SK-MEL-5 (cell line): Measurements from ENCODE around the gene ZXDC. TPM values are rescaled to one million over a fixed set of nuclear protein-coding genes. Genes with fewer than 3 reads are reported as not detected.
A peak's percentile ranks its signal among the peaks of the same experiment; 100 is the strongest.

Experiments used
- DNase-seq: peaks from one replicate; pipeline ENCODE4 v3.0.0-alpha.2; 2016; ENCODE audit warnings: low read depth, low spot score
- in situ Hi-C: cut with HindIII; loops from 2 replicates; pipeline ENCODE4 v1.10.0; 2016; ENCODE audit warnings: low sequenced_read_pairs, high pct_unique_total_duplicates, low pct_unique_long_range_greater_than_20kb
- polyA plus RNA-seq, 2 experiments: library from polyadenylated mRNA; depleted of rRNA; stranded (reverse); fragments of >200 nt; gene quantifications; 2 replicates each; pipeline ENCODE4 v1.2.3, GENCODE V29; 2015
- total RNA-seq: library from RNA; depleted of rRNA; stranded (reverse); fragments of >200 nt; shearing (Covaris generic); gene quantifications from 2 replicates; pipeline ENCODE4 v1.2.3, GENCODE V29; 2014; rRNA removed

The ZXDC gene, protein sequence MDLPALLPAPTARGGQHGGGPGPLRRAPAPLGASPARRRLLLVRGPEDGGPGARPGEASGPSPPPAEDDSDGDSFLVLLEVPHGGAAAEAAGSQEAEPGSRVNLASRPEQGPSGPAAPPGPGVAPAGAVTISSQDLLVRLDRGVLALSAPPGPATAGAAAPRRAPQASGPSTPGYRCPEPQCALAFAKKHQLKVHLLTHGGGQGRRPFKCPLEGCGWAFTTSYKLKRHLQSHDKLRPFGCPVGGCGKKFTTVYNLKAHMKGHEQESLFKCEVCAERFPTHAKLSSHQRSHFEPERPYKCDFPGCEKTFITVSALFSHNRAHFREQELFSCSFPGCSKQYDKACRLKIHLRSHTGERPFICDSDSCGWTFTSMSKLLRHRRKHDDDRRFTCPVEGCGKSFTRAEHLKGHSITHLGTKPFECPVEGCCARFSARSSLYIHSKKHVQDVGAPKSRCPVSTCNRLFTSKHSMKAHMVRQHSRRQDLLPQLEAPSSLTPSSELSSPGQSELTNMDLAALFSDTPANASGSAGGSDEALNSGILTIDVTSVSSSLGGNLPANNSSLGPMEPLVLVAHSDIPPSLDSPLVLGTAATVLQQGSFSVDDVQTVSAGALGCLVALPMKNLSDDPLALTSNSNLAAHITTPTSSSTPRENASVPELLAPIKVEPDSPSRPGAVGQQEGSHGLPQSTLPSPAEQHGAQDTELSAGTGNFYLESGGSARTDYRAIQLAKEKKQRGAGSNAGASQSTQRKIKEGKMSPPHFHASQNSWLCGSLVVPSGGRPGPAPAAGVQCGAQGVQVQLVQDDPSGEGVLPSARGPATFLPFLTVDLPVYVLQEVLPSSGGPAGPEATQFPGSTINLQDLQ
- total RNA-seq: 19.0 and 20.9 TPM in 2 replicates
- 20.4 and 29.3 TPM in 2 replicates for polyA plus RNA-seq (2015; cell fraction: cytosol; rRNA removed)
- polyA plus RNA-seq (2015; cell fraction: nucleus; rRNA removed): 80.5 and 85.3 TPM in 2 replicates

- in situ Hi-C loops: no loop called here
Observed at GRCh38 chr3:126475413-126476114, at the start of gene ZXDC. ZXDC (minus strand) TSS chr3:126475891; CDS start chr3:126475865, 26 bp downstream.

GRCh38 chr3:126525091-126525852 lies 49.6 kb upstream of the ZXDC start:
- in situ Hi-C loops: no loop called here
- no peak for DNase-seq

More at GRCh38 chr3:126475413-126476114, at the start of gene ZXDC:
- peak; percentile 92 for DNase-seq

GRCh38 chr3:126524429-126524988 lies 48.8 kb upstream of the ZXDC start:
- no peak for DNase-seq
- in situ Hi-C loops: no loop called here

GRCh38 chr3:126523745-126524428 lies 48.2 kb upstream of the ZXDC start, which contains the start of gene CHST13:
CHST13 (plus strand) TSS chr3:126524155; CDS start chr3:126524333, 178 bp downstream.
- DNase-seq: peak; percentile 38

DNA sequence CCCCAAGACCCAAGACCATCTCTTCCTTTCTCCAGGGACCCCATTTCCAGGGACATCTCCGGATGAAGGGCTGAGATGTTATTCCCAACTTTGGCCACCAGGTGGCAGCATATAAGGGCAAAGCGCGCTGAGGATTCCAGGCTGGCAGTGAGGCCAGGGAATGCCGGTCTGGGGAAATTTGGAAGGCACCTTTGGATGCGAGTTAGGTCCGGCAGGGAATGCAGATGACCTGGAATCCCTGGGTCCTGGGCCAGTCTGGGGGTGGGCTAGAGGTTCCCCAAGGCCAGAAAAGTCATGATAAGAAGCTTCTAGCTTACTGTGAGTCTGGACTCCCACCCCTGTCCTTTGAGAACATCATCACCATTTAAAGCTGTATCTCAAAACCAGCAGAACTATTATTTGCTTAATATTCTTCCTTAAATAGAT lies 46.7 kb upstream of the ZXDC start:
- peak; percentile 69 for DNase-seq
- in situ Hi-C loops: no loop called here

More at GRCh38 chr3:126523745-126524428, 48.2 kb upstream of the ZXDC start, which contains the start of gene CHST13:
- in situ Hi-C loops: no loop called here

DNA sequence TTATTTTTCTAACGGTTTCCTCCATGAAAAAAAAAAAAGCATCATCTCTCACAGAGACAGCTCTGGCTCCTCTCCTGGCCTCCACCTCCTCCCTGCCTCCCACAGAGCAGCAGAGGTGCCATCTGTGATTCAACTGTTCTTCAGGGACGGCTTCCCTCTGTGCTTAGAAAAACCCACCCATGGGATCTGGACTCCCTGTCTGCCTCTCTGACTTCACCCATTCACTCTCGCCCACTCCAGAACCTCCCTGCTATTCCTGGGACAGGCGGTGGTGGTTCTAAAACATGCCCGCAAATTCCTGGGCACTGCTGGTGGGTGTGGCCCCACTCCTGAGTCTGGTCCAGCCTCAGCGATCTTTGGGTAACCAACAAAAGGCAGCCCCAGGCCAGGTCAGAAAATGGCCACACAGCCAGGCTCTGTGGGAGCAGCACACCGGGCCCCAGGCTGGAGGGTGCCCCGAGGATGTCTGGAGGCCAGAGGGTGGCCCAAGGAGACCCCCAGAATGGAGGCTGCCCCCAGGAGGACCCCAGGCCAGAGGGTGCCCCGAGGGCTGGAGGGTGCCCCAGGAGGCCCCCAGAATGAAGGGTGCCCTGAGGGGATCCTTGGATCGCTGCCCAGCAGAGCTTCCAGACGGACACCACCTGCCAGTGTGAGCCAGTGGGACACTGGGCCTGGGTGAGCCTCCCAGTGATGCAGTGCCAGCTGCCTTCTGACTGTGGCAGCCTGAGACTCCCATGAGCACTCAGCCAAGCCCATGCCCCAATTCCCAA lies 45.6 kb upstream of the ZXDC start:
- no peak for DNase-seq
- in situ Hi-C loops: no loop called here

DNA sequence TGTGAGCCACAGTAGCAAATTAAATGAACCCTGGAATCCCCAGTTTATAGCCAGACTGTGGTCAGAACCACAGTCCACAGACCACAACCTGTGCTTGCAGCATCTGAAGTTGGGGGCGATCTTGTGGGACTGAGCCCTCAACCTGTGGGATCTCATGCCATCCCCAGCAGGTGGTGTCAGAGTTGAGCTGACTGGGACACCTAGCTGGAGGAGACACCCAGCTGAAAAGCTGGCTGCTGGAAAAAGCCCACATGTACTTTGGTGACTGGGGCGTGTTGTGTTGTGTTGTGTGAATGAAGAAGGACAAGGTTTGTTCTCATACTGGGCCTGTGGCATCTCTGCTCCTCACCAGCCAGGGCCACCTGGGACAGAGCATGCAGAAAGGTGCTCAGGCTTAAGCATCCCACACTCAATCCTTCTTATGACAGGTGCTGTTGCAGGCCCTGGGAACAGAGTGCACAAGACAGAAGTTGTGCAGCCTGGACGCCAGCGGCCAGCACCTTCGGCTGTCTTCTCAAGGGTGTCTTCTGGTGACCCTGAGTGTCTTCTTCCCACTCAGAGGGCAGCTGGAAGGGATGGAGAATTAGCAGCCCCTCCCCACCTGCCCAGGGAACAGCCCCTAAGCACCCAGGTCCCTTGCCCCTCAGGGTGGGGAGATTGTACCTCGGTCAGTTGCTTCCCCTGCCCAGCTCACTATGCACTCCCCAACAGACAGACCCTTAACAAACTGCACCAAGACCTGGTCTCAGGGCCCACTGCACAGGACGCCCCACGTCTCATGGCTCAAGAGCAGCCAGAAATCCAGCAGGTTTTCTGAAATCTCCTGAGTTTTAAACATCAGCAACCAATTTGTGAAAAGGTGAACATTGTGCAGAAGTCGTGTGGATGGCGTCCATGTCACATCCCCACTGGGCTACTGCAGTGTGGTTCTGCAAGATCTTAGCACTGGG lies 44.1 kb upstream of the ZXDC start:
- in situ Hi-C loops: no loop called here
- DNase-seq: no peak

GRCh38 chr3:126518779-126519177 lies 43.1 kb upstream of the ZXDC start:
- no peak for DNase-seq
- in situ Hi-C loops: no loop called here

DNA sequence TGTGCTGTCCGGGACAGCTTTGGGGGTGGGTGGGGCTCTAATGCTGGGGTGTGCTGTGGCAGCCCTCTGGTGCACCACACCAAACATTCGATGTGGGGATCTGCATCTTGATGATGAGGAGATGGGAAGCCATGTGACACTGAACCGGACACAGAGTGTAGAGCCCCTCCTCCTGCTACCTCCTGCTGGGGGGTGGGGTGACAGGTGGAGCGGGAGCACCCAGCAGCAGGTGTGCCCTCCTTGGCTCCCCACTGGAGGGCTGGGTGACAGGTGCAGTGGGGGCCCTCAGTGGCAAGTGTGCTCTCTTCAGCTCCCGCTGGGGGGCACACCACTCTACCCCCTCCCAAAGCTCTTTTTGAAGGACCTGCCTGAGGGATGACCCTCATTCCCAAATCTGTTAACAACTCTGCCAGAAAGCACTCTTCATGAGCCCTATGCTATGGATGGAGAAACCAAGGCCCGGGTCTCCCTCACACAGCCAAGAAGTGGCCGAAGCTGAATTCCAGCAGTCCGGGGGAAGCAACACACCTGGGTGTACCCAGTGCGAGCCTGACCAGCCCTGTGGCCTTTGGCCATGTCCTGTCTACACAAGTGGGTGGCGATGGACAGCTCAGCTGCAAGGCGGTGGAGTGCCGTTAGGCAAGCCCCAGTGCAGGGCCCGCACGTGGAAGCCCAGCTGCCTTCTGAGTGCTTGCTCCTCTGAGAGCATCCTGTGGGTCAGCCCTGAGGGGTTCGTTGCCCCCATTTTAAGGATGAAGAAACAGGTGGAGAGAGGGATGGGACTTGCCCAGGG lies 42.5 kb upstream of the ZXDC start:
- no peak for DNase-seq
- in situ Hi-C loops: no loop called here

GRCh38 chr3:126517291-126517951 lies 41.7 kb upstream of the ZXDC start, which contains the start of gene UROC1:
UROC1 (minus strand) TSS chr3:126517773; CDS start chr3:126517719, 54 bp downstream.
- no peak for DNase-seq
- in situ Hi-C loops: no loop called here

DNA sequence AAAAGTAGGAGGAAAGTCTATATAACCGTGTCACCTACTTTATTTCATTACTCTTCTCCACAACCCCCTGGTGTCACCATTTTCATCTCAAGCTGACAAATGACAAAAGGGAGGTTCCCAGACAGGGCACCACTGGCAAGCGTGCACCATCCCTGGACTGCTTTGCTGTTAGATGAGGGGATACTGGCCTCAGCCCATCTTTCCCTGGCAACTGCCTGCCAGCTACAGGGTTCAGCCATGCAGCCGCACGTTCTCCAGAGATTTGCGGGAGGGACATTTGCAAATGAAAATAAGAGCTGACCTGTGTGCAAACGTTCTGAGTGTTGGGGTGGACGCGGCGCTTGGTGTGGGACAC lies 41.2 kb upstream of the ZXDC start:
- in situ Hi-C loops: no loop called here

GRCh38 chr3:126516152-126516935 lies 40.7 kb upstream of the ZXDC start:
- in situ Hi-C loops: no loop called here
- DNase-seq: no peak

More for the DNA sequence above, 41.2 kb upstream of the ZXDC start:
- no peak for DNase-seq
